ENCODE results near the gene EFS. TPM values are rescaled to one million over a fixed set of nuclear protein-coding genes. Genes with fewer than 3 reads are reported as not detected.

EFS gene
- total RNA-seq, 2 experiments from 2014 or later = not detected

DNA sequence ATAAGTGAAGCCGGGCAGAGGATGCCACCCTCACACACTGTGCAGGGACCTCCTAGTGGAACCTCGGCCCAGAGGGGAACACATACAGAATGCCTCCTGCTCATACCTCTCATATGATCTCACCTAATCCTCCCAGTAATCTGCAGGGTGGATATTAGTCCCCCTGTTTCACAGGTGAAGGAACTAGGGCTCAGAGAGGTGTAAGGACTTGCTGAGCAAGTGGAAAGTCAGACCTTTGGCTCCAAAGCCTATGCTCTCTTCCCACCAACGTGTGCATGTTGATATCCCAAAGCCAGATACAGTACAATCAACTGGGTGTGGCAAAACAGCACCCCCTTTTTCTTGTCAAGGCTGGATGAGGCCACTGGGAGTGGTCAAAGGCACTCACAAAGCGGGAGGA is 38.9 kb upstream of the EFS start:
- Histone ChIP-seq H3K4me3 (ENCODE audit: low read depth, low read length, poor library complexity, severe bottlenecking) (no peak overlapping the region), H4K20me1 (ENCODE audit: insufficient read depth, low read length) (no peaks in the 10 kb centered on the region), H2AFZ (ENCODE audit: low read length) (no peak overlapping the region), H3K36me3 (ENCODE audit: insufficient read depth, low read length) (no peaks in the 10 kb centered on the region), H3K9me2 (ENCODE audit: insufficient read depth, low read length) (no peaks in the 10 kb centered on the region), H3K27ac (ENCODE audit: low read depth, low read length, poor library complexity, severe bottlenecking) (no peak overlapping the region), H3K9me3 (ENCODE audit: low read length) (no peaks in the 10 kb centered on the region), H3K79me2 (ENCODE audit: insufficient read depth, low read depth, low read length) (no peaks in the 10 kb centered on the region), H3K4me2 (ENCODE audit: low read length) (no peak overlapping the region), H3K4me1 (ENCODE audit: insufficient read depth, low read length, poor library complexity, severe bottlenecking) (no peaks in the 10 kb centered on the region)
- no peak for DNase-seq (ENCODE audit: low spot score)
- ChIA-PET POLR2A (no interaction called here), CTCF (ENCODE audit: unreplicated experiment) (no interaction called here)
- TF ChIP-seq CTCF (conservative IDR thresholded peaks at IDR 0.05; ENCODE audit: low read length) (no peak), EZH2phosphoT487 (IDR thresholded peaks at IDR 0.05; ENCODE audit: borderline replicate concordance, low read depth, low read length) (no peak)
- intact Hi-C loops (cut with micrococcal nuclease; ENCODE audit: unreplicated experiment) = no loop called here
- BruUV-seq (replicated peaks) = no TSS peak

GRCh38 chr14:23403139-23403438 is 38.1 kb upstream of the EFS start:
- Histone ChIP-seq H3K9me3 (ENCODE audit: low read length) (no peaks in the 10 kb centered on the region), H3K79me2 (ENCODE audit: insufficient read depth, low read depth, low read length) (no peaks in the 10 kb centered on the region), H4K20me1 (ENCODE audit: insufficient read depth, low read length) (no peaks in the 10 kb centered on the region), H3K4me1 (ENCODE audit: insufficient read depth, low read length, poor library complexity, severe bottlenecking) (no peaks in the 10 kb centered on the region), H3K4me3 (ENCODE audit: low read depth, low read length, poor library complexity, severe bottlenecking) (no peak overlapping the region), H2AFZ (ENCODE audit: low read length) (no peak overlapping the region), H3K27ac (ENCODE audit: low read depth, low read length, poor library complexity, severe bottlenecking) (no peak overlapping the region), H3K36me3 (ENCODE audit: insufficient read depth, low read length) (no peaks in the 10 kb centered on the region), H3K4me2 (ENCODE audit: low read length) (no peak overlapping the region), H3K9me2 (ENCODE audit: insufficient read depth, low read length) (no peaks in the 10 kb centered on the region)
- BruUV-seq (replicated peaks) = no TSS peak
- no peak for DNase-seq (ENCODE audit: low spot score)
- no peak for TF ChIP-seq EZH2phosphoT487 (IDR thresholded peaks at IDR 0.05; ENCODE audit: borderline replicate concordance, low read depth, low read length)
- TF ChIP-seq CTCF (conservative IDR thresholded peaks at IDR 0.05; ENCODE audit: low read length) = no peak
- ChIA-PET POLR2A (interaction anchor here (0.5 kb wide), 1 partner anchor 198 kb away, joined by 6 read pairs; no protein-coding TSS in a partner anchor), CTCF (ENCODE audit: unreplicated experiment) (no interaction called here)
- intact Hi-C loops (cut with micrococcal nuclease; ENCODE audit: unreplicated experiment) = no loop called here

- ChIA-PET POLR2A (interaction anchor here (0.5 kb wide), 1 partner anchor 197 kb away, joined by 6 read pairs; no protein-coding TSS in a partner anchor), CTCF (ENCODE audit: unreplicated experiment) (no interaction called here)
- H2AFZ ChIP-seq (ENCODE audit: low read length) = no peak overlapping the region
- intact Hi-C loops (cut with micrococcal nuclease; ENCODE audit: unreplicated experiment) = no loop called here
- BruUV-seq (replicated peaks) = no TSS peak
- H3K36me3 ChIP-seq (ENCODE audit: insufficient read depth, low read length) = no peaks in the 10 kb centered on the region
- no peaks in the 10 kb centered on the region for H3K4me1 ChIP-seq (ENCODE audit: insufficient read depth, low read length, poor library complexity, severe bottlenecking)
- no peak overlapping the region for H3K4me3 ChIP-seq (ENCODE audit: low read depth, low read length, poor library complexity, severe bottlenecking)
- no peak for TF ChIP-seq CTCF (conservative IDR thresholded peaks at IDR 0.05; ENCODE audit: low read length)
- no peak for TF ChIP-seq EZH2phosphoT487 (IDR thresholded peaks at IDR 0.05; ENCODE audit: borderline replicate concordance, low read depth, low read length)
- no peaks in the 10 kb centered on the region for H3K9me3 ChIP-seq (ENCODE audit: low read length)
- no peak overlapping the region for H3K27ac ChIP-seq (ENCODE audit: low read depth, low read length, poor library complexity, severe bottlenecking)
- no peaks in the 10 kb centered on the region for H3K9me2 ChIP-seq (ENCODE audit: insufficient read depth, low read length)
- no peaks in the 10 kb centered on the region for H3K79me2 ChIP-seq (ENCODE audit: insufficient read depth, low read depth, low read length)
- no peak overlapping the region for H3K4me2 ChIP-seq (ENCODE audit: low read length)
- no peaks in the 10 kb centered on the region for H4K20me1 ChIP-seq (ENCODE audit: insufficient read depth, low read length)
- DNase-seq (ENCODE audit: low spot score) = no peak
Observed at GRCh38 chr14:23402296-23403138, 37.5 kb upstream of the EFS start.

Measured in OCI-LY7 (cell line).